Right lobe of liver (tissue), 4 donors: ENCODE results near the gene COL21A1.

ENCODE experiments used
- CTCF ChIP-seq, 4 donors: fragments of 200-600 bp in 3 of 4; fragments of 450-650 bp in 1 of 4; IDR thresholded peaks; one replicate each; pipeline versions ENCODE4 v1.5.1 to v1.8.0; 2016 to 2022; ENCODE audit warnings: antibody characterized with exemption in 4 of 4, mild to moderate bottlenecking in 2 of 4
- POLR2A ChIP-seq: fragments of 450-650 bp; IDR thresholded peaks from one replicate; pipeline ENCODE4 v1.6.1; 2017; ENCODE audit warnings: antibody characterized with exemption, mild to moderate bottlenecking
- donor health status: DM: no; HTN: no; CAD: no.
- donor health status: DM: no; HTN: no; CAD: no.
- donor health status: DM: no; HTN: yes; CAD: no.

GRCh38 chr6:56143796-56144195 lies 103.6 kb downstream of the COL21A1 start:
- TF ChIP-seq CTCF (IDR thresholded peaks at IDR 0.05) (no peak), POLR2A (no peak)
